Right renal pelvis (tissue), 4 donors: ENCODE measurements around the gene SAXO1. TPM values are rescaled to one million over a fixed set of nuclear protein-coding genes. Genes with fewer than 3 reads are reported as not detected.

Source experiments
- DNase-seq, 4 donors: peaks; one replicate each; pipeline ENCODE4 v3.0.0-alpha.2; 2013; ENCODE audit warnings: low read depth in 4 of 4, low spot score in 3 of 4, missing footprints in 1 of 4
- polyA plus RNA-seq, 4 donors: library from polyadenylated mRNA; unstranded; fragments of 120-200 nt; gene quantifications; one replicate each; pipeline ENCODE4 v1.2.1, GENCODE V29; 2013; ENCODE audit not compliant: insufficient read length in 4 of 4

The SAXO1 gene
- polyA plus RNA-seq, 4 donors = 0.17 to 0.26 (median 0.24) TPM

DNA sequence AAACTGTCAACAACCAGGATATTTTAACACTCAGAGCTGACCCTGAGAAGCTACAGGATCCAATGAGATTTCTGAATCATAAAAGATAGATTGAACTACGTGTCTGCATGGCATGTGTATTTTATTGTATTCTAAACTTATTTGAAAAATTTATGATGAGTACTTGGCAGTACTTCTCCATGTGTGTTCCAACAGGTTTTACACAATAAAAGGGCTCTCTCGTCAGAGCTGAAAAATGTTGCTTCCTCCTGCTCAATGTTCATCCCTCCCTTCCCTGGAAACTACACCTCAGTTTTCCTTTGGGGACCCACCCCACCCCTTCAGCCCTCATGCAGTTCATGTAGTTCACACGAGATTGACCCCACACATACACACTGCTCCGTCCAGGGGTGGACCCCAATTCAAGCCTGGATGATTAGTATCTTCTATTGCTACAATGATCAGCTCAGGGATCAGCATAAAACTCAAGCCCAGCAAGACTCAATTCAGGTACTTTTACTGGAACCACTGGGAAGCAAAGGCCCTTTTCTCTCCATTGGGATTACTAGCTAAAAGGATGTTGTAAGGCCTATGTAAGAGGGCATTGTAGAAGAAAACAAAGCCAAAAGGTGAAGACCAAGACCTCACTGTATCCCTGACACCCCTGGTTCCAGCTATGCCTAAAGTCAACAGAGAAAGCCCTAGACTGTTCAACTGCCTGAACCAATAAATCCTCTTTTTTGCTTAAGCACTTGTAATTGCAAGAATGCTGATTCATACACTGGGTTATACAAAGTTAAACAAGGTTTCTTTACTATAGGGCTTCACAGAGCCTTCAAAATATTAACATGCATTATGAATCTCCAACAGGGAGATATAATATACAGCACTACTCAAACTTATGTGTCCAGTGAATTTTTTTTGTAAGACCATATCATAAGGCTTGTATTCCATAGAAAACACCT lies 112.6 kb downstream of the SAXO1 start:
- no peak for DNase-seq

DNA sequence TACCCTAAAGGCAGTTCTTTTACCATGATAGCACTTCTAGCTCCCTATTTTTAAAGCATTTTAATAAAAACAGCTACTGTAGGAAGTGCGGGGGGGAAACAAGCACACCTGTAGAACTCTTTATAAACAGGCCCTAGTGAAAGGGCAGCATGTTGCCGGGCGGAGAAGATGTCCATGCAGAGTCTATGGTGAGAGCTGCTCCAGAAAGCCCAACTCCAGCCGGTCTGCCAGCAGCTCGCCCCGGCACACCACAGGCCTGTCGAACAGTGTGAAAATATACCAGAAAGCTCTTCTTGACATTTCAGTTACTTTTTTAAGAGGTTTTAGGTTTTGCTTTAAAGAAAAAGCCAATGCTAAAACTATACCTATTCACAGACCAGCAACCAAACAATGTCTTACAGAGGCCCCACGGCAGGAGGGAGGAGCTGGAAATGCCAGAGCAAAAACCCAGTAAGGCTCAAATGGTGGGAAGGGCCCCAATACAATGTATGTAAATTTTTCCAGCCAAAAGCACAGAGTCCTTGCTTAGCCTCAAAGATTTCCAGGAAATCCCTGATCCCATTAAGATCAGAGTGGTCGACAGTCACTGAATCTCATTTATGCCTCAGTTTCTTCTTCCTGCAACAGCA lies 121.2 kb downstream of the SAXO1 start:
- no peak for DNase-seq

DNA sequence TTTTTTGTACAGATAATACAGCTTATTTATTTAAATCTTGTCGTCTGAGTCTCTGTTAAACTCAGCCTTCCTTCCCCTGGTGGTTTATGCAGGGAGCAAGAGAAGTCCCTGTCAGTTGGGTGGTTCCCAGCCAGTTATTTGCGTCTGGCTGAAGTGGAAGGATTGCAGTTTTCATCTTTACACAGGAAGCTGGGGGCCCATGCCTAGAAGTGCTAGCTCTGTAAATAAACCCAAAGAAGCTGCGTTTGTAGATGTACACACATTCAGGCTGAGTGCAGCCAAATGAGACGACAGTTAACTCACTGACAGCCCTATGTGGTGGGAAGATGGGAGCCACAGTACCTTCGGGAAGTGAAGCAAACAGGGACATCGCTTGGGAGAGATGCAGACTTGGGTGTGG lies 122.1 kb downstream of the SAXO1 start:
- no peak for DNase-seq

DNA sequence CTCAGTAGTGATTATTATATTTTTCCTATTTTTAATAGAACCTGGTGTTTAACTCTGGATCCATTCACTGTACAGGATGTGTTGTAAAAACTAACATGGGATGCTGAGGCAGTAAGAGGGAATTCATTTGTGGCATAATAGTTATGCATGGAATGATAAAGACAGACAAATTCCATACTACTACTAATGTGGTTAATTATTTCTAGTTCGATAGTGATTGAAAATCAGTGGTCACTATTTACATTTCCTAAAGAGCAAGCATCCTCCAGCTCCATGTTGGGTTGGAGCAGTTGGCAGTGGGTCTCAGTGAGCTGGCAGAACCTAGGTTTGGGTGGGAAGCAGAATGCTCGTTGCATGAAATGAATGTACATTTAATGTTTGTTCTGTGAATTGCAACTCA lies 122.6 kb downstream of the SAXO1 start:
- DNase-seq = no peak

DNA sequence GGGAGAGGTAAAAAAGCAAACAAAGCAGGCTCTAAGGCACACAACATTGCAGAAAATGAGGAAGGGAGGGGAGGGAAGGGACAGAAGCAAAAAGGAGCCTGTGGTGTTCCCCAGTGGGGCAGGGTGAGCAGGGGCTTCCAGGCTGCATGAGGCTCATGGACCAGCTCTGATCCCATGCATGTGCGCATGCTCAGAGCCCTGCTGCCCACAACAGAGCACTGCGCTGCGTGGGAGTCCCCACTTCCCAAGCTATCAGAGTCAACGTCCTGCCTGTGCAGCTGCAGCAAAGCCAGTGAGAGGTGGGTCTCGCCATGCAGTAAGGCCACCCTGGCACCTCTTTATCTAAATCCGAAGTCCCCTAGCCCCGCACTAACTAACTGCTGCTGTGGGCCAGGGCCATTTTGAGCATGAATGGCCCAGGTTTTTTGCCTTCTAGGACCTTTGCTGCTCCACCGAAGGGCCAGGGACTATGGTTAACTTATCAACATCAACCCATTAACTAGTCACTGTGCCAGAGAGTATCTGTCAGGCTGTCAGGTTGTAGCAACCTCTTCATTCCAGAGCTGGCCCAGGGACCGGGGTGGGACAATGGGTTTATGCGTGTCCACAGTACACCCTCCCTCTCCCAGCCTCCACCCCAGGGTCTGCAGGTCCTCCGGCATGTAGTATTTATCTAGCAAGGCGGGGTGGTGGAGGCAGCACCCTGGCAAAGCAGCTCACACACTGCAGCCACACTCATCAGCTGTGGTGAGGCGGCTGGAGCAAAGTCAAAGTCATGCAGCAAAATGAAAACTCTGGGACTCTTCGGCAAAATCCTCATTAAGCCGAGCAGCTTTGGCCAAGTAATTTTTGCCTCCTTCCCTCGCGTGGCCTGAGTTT lies 123.6 kb downstream of the SAXO1 start:
- no peak for DNase-seq

DNA sequence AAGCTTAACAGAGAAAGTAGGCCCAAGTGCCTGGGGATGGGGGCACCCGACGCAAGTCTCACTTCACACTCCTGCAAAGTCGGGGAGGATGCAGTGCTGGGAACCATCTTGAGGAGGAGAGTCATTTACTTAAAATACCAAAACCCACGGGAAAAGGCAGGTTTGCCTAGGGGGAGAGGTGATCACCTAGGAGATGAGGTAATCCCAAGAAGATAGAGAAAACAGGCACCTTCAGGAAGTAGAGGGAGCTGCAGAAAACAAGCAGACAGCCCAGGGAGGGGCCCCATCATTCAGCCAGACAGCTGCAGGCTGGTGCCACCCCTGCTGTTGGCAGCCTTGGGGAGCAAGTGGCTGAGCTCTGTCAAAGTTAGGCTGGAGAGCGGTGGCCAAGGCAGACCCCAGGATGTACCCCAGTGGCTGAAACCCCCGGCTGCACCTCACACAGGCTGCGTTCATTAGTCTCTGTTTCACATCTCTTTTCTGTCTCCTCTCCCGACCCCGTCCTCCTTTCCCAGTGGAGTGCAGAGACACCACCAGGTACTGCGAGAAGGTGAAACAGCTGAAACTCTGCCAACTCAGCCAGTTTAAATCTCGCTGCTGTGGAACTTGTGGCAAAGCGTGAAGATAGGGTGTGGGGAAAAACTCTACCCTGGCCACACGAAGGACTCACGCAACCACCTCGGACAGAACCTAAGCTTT lies 124.9 kb downstream of the SAXO1 start:
- DNase-seq = no peak

DNA sequence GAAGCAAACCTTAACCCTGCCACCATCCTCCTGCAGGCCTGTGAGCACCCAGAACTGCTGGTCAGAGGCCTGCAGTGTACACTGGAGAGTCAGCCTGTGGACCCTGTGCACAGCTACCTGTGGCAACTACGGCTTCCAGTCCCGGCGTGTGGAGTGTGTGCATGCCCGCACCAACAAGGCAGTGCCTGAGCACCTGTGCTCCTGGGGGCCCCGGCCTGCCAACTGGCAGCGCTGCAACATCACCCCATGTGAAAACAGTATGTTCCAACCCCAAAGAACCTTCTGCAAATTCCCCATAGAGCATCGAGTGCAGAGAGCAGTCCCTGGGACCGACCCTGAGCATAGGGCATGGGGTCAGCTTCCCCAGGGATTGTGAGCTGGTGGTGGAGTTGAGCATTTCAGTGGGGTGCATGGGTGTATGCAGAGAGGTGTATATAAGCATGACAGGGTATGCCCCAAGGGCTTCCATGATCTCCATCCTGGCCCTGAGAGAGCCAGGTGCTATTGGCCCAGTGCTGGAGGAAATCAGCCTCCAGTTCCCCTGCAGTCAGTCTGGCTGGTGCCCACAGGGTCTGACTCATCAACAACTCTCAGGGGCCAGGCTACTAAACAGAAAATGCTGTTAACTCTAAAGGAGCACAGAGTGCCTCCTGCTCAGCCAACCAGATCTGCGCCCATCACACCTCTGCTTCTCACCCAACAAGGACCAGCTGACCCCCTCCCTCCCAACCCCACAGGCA lies 126.2 kb downstream of the SAXO1 start:
- no peak for DNase-seq

DNA sequence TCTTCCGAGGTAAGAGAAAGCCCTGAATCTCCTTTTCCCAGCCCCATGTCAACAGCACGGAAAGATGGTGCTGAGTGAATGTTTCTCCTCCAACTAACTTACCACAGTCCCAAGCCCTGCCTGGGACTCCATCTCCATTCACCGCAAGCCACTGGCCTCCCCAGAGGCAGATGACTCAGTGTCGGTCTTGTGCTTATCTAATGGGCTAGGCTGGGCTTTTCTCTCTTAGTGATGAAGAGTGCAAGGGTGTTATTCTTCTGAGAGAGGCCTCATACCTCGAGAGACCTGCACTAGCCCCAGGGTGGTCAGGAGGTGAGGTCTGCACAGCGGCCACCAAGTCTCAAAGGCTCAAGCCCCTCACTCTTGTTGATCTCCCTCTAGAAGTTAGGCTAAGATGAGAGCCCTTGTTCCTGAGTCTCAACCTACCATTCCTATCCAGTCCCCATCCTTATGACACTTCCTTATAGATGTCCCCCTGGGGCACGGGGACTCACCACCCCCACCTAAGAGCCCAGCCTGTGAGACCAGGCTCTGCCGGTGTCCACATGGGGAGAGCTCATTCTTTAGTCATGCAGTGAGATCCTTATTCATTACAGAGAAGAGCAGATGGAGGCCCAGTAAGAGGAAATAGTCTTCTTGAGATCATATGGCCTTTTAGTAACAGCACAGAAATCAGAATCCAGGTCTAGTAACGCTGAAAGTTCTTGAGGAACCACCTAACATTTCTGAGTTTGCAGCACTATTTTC lies 127.0 kb downstream of the SAXO1 start:
- no peak for DNase-seq

DNA sequence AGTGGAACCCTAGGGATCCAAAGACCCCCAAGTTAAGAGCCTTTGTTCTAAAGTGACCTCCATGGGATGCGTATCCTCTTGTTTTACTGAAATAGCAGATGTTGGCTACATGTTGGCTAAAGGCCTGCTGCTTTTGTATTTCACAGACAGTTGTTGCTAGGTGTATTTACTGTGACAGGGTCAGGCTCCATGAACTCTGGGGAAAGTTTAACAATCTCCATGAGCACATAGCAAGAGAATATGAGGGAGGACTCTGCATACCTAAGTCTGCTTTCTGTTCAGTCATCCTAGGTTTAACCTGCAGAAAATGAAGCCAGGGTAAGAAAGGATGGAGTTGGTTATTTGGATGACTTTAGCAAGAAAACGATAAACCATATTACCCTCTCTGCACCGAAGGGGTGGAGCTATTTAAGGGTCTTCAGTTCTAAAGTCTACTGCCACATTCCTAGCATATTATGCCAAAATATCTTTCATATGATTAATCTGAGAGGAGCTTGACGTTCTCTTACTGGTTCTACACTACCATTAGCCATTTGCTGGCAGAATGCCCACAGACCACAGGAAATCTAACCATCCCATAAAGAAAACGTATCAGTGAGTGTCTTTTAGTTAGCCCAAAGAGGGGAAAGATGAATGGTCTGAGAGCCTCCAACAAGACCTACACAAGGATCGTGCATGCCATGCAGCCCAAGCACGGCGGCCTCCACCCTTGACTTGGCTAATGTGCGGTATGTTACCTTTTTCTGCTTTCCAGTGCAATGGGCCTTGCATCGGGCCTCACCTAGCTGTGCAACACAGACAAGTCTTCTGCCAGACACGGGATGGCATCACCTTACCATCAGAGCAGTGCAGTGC lies 127.8 kb downstream of the SAXO1 start:
- DNase-seq = peak in 2 of 4 donors; percentile 8 to 20

DNA sequence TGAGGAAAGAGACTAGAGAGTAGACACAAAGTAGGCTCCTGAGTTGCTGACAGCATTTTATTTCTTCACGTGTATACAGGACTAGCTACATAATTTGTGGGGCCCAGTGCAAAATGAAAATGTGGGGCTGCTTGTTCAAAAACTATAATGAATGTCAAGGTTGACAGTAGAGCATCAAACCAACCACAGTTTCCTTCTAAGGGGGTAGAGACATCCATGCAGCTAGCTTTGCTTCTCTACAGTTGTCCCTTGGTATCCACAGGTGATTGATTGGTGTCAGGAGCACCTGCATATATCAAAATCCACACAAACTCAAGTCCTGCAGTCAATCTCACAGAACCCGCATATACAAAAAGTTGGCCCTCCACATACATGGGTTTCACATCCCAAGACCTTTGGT lies 129.6 kb downstream of the SAXO1 start:
- DNase-seq = no peak

DNA sequence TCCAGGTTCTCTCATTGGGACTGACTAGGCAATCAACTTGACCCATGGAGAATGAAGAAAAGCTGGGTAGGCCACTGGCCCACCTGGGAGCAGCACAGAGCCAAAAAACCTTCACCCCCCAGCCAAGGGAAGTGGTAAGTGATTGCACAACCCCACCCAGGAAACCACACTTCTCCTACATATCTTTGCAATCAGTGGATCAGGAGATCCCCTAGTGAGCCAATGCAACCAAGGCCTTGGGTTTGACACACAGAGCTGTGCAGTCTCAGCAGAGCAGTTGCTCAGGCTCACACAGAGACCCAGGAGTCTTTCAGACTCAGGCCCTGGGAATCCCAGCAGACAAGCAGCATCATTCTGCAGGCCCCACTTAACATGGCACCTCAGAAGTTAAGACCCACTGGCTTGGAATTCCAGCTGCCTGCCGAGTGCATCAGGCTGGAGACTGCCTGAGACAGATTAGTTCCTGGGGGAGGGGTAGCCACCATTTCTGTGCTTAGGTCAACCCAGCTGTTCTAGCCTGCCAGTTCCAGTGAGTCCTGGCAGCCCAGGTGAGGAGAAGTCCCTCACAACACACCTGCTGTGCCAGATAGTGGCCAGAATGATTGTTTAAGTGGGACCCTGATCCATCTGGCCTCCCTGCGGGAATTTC lies 136.4 kb downstream of the SAXO1 start:
- no peak for DNase-seq

DNA sequence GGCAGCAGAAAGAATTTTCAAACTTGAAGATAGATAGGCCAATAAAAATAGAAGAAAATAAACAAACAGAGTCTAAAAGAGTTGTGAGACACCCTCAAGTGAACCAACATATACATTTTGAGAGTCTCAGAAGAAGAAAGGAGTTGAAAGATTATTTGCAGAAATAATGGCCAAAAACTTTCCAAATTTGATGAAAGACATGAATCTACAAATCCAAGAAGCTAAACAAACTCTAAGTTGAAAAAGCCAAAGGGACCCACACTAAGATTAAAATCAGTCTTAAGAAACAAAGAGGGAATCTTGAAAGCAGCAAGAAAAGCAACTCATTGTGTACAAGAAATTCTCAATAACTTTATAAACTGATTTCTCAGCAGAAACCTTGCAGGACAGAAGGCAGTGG lies 137.0 kb downstream of the SAXO1 start:
- no peak for DNase-seq

DNA sequence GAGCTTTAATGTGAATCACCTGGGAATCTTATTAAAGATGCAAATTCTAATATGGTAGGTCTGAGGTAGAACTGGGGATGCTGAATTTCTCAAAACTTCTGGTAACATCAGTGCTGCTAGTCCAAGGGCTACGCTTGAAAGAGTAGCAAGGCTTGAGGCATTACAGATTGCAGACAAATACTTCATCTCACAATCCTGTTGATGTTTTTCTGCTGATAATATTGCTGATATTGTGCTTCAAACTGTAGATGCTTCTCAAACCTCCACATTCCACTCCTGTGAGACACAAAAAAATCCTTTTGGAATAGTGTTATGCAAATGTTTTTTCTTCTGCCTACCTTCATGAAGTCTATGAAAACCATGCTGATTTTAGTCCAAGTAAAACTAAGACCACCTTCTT lies 139.5 kb downstream of the SAXO1 start:
- no peak for DNase-seq

DNA sequence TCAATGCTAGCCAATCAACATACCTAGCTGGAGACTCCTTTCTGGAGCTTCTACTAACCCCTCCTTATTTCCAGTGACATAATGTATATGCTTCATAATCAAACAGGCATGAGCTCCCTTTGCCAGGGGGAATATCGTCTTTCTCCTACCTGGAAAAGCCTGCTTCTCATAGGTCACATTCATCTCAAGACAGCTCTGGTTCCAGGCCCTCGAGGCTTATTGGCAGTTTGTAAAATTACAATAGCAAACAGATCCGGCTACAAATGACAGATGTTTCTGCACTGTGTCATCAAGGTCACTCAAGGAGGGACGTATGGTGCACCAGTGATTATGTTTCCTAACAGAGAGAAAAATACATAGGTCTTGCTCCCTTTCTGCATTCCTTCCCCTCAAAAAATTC lies 140.0 kb downstream of the SAXO1 start:
- no peak for DNase-seq

DNA sequence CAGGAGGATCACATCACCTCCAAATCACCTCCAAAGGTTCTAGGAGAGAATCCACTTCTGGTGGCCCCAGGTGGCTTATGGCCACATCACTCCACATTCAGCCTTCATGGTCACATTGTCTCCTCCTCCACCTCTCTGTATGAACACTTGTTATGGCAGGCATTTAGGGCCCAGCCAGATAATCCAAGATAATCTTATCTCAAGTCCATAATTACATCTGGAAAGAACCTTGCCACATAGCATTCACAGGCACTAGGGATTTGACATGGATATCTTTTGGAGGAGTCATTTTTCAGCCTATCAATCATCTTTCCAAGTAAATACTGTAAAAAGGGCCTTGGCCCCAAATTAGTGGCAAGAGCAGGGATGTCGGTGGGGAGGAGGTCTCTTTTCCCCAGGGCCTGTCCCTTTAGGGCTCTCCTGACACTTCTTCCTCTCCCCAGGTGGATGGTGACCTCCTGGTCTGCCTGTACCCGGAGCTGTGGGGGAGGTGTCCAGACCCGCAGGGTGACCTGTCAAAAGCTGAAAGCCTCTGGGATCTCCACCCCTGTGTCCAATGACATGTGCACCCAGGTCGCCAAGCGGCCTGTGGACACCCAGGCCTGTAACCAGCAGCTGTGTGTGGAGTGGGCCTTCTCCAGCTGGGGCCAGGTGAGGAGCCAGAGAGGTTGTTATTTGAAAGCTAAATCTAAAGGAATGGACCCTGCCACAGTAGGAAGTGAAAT lies 140.9 kb downstream of the SAXO1 start:
- DNase-seq = no peak

DNA sequence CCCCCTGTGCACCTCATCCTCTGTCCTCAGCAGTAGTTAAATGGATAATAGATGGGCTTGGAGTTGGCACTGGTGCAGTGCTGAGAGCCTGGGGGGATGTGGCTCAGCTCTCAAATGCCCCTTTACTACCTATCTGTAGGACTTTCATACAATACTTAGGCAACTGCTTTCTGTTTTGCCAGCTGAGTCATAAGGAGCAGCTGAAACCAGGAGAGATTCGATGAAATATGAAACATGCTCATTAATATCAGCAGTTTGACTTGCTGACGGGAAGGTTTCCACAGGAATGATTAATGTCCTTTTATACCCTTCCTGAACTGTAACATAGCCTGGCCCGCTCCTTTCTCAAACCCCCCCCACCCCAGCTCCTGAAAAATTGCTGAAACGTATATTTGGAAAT lies 142.6 kb downstream of the SAXO1 start:
- DNase-seq = no peak

DNA sequence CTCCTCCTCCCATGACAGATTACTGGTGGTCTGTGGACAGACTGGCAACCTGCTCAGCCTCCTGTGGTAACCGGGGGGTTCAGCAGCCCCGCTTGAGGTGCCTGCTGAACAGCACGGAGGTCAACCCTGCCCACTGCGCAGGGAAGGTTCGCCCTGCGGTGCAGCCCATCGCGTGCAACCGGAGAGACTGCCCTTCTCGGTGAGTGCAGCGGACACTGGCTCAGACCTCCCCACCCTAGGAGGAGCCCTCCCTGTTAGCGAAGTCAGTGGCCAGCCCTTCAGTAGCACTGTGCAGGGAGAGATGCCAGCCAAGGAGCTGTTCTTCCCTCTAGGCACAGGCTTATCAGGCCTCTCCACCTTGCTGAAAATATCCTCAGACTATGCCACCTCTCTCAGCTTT lies 143.5 kb downstream of the SAXO1 start:
- no peak for DNase-seq
